ENCODE results near the gene PDXK. TPM values are rescaled to one million over a fixed set of nuclear protein-coding genes. Genes with fewer than 3 reads are reported as not detected.
A peak's percentile ranks its signal among the peaks of the same experiment; 100 is the strongest.

The PDXK gene
- total RNA-seq, 1 experiment from 2014 or later = 276 TPM

DNA sequence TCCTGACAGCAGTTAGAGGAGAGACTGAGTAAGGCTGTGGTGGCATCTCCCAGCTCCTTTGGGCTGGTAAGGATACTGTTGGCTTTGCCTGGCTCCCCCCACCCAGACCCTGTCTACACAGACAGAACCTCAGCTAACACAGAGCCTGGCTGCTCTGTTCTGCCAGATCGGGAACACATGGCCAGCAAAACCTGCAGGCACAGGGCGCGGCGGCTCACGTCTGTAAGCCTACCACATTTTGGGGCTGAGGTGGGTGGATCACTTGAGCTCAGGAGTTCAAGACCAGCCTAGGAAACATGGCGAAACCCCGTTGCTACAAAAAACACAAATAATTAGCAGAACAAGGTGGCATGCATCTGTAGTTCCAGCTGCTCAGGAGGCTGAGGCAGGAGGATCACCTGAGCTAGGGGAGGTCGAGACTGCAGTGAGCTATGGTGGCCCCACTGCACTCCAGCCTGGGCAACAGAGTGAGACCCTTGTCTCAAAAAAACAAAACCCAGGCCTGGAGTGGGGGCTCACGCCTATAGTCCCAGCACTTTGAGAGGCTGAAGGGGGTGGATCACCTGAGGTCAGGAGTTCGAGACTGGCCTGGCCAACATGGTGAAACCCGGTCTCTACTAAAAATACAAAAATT, 50.5 kb downstream of the PDXK start:
- Histone ChIP-seq H3K36me3 (ENCODE audit: control insufficient read depth, insufficient read depth, low read length) (peaks cover 2% of the 10 kb centered on the region), H3K27me3 (replicated peaks; ENCODE audit: control insufficient read depth, insufficient read depth, low read length) (no peaks in the 10 kb centered on the region), H3K4me1 (peaks cover 25% of the 10 kb centered on the region), H3K9me3 (no peaks in the 10 kb centered on the region), H3K4me3 (ENCODE audit: low read depth, low read length) (no peak overlapping the region)
- POLR2A ChIA-PET = no interaction called here
- no peaks in the 10 kb centered on the region for H3K27me3 Mint-ChIP-seq (ENCODE audit: insufficient read depth, unreplicated experiment)
- intact Hi-C loops (cut with micrococcal nuclease; ENCODE audit: unreplicated experiment) = no loop called here
- no peak overlapping the region for H3K4me3 Mint-ChIP-seq (ENCODE audit: unreplicated experiment)
- H3K27ac Mint-ChIP-seq (ENCODE audit: unreplicated experiment) = no peak overlapping the region
- BruUV-seq (replicated peaks) = no TSS peak
- no peak for DNase-seq
- H3K4me1 Mint-ChIP-seq (ENCODE audit: low read depth, unreplicated experiment) = peaks cover 20% of the 10 kb centered on the region
- CTCF ChIA-PET = no interaction called here
- TF ChIP-seq, protein P1, sequence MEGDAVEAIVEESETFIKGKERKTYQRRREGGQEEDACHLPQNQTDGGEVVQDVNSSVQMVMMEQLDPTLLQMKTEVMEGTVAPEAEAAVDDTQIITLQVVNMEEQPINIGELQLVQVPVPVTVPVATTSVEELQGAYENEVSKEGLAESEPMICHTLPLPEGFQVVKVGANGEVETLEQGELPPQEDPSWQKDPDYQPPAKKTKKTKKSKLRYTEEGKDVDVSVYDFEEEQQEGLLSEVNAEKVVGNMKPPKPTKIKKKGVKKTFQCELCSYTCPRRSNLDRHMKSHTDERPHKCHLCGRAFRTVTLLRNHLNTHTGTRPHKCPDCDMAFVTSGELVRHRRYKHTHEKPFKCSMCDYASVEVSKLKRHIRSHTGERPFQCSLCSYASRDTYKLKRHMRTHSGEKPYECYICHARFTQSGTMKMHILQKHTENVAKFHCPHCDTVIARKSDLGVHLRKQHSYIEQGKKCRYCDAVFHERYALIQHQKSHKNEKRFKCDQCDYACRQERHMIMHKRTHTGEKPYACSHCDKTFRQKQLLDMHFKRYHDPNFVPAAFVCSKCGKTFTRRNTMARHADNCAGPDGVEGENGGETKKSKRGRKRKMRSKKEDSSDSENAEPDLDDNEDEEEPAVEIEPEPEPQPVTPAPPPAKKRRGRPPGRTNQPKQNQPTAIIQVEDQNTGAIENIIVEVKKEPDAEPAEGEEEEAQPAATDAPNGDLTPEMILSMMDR (IDR thresholded peaks at IDR 0.05; ENCODE audit: insufficient read depth in 1 of 2, low read depth in 1 of 2, low read length in 1 of 2, severe bottlenecking in 1 of 2, unreplicated experiment in 1 of 2) = no peak
- H3K36me3 Mint-ChIP-seq (ENCODE audit: insufficient read depth, unreplicated experiment) = peaks cover 81% of the 10 kb centered on the region
- H3K9me3 Mint-ChIP-seq (ENCODE audit: unreplicated experiment) = no peaks in the 10 kb centered on the region

DNA sequence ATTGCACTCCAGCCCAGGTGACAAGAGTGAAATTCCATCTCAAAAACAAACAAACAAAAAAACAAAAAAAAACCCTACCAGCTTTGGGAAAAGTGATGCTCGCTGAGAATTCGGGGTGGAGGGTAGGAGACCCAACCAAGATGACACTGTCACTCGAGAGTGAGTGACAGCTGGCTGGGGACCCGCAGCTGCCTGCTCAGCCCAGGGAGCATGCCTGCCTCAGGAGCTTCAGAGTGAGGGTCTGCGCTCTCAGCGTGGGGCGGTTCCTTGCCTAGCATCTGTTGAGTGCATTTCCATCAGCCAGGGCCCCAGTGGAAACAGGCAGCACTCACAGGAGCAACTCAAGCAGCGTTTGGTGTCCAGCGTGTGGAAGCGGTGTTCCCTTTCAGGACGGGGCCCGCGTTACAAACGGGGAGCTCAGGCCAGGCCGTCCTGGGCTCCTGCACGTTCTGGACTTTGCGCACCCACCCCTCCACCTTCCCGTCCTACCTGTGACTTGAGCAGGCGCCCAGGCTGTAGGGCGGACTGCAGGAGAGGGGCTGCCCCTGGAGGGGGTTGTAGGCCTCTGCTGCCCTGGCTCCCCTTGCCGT, 51.2 kb downstream of the PDXK start:
- no peak for DNase-seq
- peaks cover 78% of the 10 kb centered on the region for H3K36me3 Mint-ChIP-seq (ENCODE audit: insufficient read depth, unreplicated experiment)
- POLR2A ChIA-PET = no interaction called here
- H3K4me1 Mint-ChIP-seq (ENCODE audit: low read depth, unreplicated experiment) = peaks cover 20% of the 10 kb centered on the region
- H3K27ac Mint-ChIP-seq (ENCODE audit: unreplicated experiment) = no peak overlapping the region
- BruUV-seq (replicated peaks) = no TSS peak
- H3K9me3 Mint-ChIP-seq (ENCODE audit: unreplicated experiment) = no peaks in the 10 kb centered on the region
- no peak overlapping the region for H3K4me3 ChIP-seq (ENCODE audit: low read depth, low read length)
- no peaks in the 10 kb centered on the region for H3K27me3 Mint-ChIP-seq (ENCODE audit: insufficient read depth, unreplicated experiment)
- H3K27me3 ChIP-seq (replicated peaks; ENCODE audit: control insufficient read depth, insufficient read depth, low read length) = no peaks in the 10 kb centered on the region
- no peaks in the 10 kb centered on the region for H3K9me3 ChIP-seq
- H3K36me3 ChIP-seq (ENCODE audit: control insufficient read depth, insufficient read depth, low read length) = peaks cover 2% of the 10 kb centered on the region
- intact Hi-C loops (cut with micrococcal nuclease; ENCODE audit: unreplicated experiment) = no loop called here
- no peak overlapping the region for H3K4me3 Mint-ChIP-seq (ENCODE audit: unreplicated experiment)
- TF ChIP-seq, protein P1 (IDR thresholded peaks at IDR 0.05; ENCODE audit: insufficient read depth in 1 of 2, low read depth in 1 of 2, low read length in 1 of 2, severe bottlenecking in 1 of 2, unreplicated experiment in 1 of 2) = no peak
- CTCF ChIA-PET = no interaction called here
- peaks cover 25% of the 10 kb centered on the region for H3K4me1 ChIP-seq

DNA sequence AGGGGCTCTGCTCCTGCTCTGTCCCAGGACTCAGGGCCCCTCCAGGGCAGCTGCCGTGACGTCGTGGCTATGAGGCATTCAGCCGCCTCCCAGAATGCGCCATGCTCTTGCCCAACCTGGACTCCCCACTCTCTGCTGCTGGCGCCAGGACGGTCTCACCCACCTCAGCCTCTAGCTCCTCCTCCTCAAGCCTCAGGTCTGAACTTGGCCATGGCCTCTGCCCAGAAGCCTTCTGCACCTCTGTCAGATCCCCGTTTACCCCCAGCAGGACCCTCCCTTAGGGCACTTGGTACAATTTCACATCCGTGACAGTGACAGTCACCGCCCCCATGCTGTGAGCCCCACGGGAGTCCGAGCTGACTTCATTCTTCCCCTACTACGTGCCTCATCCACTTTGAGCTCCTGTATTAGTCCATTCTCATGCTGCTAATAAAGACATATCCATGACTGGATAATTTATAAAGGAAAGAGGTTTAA, 52.3 kb downstream of the PDXK start:
- BruUV-seq (replicated peaks) = no TSS peak
- no peaks in the 10 kb centered on the region for H3K9me3 Mint-ChIP-seq (ENCODE audit: unreplicated experiment)
- peaks cover 82% of the 10 kb centered on the region for H3K36me3 Mint-ChIP-seq (ENCODE audit: insufficient read depth, unreplicated experiment)
- H3K27ac Mint-ChIP-seq (ENCODE audit: unreplicated experiment) = peak overlapping the region; percentile 11
- H3K27me3 Mint-ChIP-seq (ENCODE audit: insufficient read depth, unreplicated experiment) = no peaks in the 10 kb centered on the region
- no peak for DNase-seq
- Histone ChIP-seq H3K9me3 (no peaks in the 10 kb centered on the region), H3K4me1 (peaks cover 25% of the 10 kb centered on the region), H3K36me3 (ENCODE audit: control insufficient read depth, insufficient read depth, low read length) (peaks cover 2% of the 10 kb centered on the region), H3K4me3 (ENCODE audit: low read depth, low read length) (no peak overlapping the region), H3K27me3 (replicated peaks; ENCODE audit: control insufficient read depth, insufficient read depth, low read length) (no peaks in the 10 kb centered on the region)
- H3K4me1 Mint-ChIP-seq (ENCODE audit: low read depth, unreplicated experiment) = peaks cover 20% of the 10 kb centered on the region
- intact Hi-C loops (cut with micrococcal nuclease; ENCODE audit: unreplicated experiment) = no loop called here
- H3K4me3 Mint-ChIP-seq (ENCODE audit: unreplicated experiment) = no peak overlapping the region
- CTCF ChIA-PET = no interaction called here
- TF ChIP-seq, protein P1 (IDR thresholded peaks at IDR 0.05; ENCODE audit: insufficient read depth in 1 of 2, low read depth in 1 of 2, low read length in 1 of 2, severe bottlenecking in 1 of 2, unreplicated experiment in 1 of 2) = no peak
- POLR2A ChIA-PET = no interaction called here

Measured in Caco-2 (cell line).